NCI-H524 (cell line): ENCODE measurements around the gene CD300LD.
"Not testable (repeated sequence)": the region's sequence is repeated elsewhere in the genome, so short reads cannot be mapped to it uniquely, and the experiment has no call there.

Experiments
- DNase-seq, 2 experiments: peaks; one replicate each; lab custom pipeline; 2025; lab: John Stamatoyannopoulos, UW

The CD300LD gene

DNA sequence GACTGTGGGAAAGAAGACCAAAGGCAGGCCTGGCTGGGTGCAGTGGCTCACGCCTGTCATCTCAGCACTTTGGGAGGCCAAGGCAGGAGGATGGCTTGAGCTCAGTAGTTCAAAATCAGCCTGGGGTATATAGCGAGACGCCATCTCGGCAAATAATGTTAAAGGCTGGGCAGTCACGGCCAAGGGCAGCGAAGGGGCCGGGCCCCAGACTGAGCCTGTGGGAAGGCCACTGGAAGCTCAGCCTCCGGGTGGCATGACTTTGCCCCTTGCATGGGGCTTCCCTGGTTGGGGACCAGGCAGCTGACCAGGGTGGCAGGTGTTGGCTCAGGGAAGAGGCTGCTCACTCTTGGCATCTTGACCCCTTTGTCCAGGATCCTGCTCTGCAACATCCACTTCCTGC, 14.0 kb upstream of the CD300LD start:
- DNase-seq: no peak

DNA sequence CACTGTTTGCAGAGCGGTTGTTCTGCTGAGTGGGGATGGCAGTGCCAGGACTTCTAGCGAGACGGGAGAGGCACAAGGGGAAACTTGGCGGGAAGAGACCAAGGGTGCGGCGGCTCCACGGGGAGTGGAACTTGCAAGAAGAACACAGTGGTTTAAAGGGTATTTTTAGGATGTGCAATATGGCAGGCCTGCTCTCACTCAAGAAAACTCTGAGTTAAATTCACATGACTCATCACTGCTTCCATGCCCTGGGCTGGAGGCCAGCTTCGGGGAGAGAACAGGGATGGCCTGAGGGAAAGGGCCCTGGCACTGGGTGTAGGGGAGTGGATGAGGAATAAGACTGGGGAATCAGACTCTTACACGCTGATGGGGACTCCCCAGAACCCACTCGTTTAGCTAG, 13.3 kb upstream of the CD300LD start:
- no peak for DNase-seq

DNA sequence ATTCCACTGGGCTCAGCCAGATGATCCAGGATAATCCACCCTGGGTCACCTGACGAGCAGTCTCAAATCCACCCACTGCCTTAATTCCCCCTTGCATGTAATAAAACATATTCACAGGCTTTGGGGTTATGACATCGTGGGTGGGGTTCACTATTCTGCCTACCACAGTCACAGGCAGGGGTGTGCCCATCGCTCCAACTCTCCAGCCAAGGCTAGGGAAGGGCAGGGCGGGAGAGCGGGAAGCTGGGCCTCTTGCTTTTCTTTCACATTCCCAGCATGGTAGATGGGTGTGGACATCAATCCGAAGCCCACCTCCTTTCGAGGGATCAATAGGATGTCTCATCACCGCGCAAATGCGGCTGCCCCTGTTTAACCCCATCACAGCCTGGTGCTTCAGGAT, 12.7 kb upstream of the CD300LD start:
- DNase-seq: no peak

DNA sequence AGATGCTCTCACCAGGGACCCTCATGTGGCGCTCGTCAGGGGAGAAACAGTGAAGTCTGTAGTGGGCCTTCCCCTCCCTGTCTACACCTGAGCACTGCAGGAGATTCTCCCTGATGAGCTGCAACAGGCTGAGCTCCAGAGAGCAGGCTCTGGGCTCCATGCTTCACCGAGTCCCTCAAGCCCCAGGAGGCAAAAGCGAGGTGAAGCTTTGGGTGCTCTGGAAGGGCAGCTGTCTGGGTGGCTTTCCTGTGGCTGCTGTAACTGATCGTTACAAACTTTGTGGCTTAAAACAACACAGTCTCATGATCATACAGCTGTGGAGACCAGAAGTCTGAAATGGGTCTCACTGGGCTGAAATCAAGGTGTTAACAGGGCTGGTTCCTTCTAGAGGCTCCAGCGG, 12.1 kb upstream of the CD300LD start:
- DNase-seq: no peak

DNA sequence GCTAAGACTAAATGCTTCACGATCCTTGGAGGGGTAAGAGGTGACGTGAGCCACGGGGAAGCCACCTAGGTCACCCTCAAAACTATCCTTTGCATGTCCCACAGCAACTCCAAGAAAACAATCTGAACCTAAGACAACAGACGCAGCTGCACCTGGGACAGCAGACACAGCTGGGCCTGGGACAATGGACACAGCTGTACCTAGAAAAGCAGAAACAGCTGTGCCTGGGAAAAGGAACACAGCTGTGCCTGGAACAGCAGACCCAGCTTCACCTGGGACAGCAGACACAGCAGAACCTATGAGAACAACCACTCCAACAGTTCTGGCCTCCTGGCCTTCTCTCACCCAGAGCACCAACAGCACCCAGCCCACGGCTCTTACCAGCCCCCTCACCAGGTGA, 11.7 kb upstream of the CD300LD start:
- DNase-seq: no peak

DNA sequence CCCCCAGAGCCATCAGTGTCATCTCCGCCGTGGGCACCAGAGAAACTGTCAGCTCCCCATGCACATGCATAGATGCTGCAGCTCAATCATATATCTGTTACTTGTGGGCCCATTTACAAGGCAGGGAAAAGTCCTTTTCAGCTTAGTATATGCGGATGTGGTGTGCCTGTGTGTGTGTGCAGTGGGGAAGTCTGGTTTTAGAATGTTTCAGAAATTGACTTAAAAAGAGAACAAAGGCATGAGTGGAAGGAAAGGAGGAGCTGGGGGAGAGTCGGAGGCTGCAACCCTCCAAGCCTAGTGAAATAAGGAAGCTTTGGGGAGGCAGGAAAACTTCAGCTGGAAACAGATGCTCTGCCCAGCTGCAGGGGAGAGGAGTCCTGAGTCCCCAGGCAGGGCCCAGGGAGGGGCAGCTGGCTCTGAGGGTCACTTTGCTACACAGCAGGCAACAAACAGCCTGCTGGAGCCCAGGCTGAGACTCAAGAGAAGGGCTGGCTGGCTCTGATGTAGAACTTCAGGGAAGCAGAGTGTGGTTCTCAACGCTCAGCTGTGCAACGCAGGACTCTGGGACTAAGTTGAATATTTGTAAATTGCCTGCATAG, 11.1 kb upstream of the CD300LD start:
- peak in 1 of 2 experiments; percentile 60 for DNase-seq

DNA sequence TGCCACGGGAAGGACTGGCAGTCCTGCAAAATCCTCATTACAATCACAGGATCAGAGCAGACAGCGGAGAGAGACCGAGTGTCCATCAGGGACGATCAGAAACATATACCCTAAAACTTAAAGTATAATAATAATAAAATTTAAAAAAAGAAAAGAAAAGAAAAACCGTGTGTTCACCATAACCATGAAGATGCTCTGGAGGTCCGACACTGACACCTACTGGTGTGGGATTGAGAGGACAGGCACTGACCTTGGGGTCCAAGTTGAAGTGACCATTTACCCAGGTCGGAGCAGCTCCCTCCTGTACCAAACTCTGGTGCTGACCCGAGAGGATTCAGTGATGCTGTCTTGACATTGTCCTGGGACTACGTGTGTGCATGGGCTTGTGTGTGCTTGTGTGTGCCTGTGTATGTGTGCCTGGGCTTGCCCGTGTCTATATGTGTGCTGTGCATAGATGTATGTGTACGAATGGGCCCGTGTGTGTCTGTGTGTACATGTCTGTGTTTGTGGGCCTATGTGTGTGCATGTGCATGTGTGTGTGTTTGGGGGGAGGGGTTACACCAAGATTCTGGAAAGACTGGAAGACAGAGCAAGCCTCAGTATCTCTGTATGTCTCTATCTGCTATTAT, 10.0 kb upstream of the CD300LD start:
- peak in 1 of 2 experiments; percentile 58 for DNase-seq

DNA sequence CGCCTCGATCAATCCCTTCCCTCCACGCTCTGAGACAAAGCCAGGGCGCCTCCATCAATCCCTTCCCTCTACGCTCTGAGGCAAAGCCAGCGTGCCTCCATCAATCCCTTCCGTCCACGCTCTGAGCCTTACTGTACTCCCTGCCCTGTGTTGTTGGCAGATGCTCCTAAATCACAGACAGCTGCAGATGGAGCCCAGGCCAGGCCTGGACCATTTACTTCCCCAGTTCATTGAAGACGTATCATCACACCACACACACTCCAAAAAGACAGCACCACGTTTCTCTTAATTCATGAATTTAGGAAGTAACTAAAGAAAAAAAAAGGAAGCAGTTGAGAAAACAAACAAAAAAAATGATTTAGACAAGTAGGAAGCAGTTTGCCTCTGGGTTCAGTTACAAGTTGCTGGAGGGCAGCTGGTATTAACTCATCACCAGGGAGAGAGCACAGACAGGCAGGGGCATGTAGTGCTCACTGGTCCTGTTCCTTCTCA, 7.4 kb upstream of the CD300LD start:
- DNase-seq: peak in 1 of 2 experiments; percentile 70

DNA sequence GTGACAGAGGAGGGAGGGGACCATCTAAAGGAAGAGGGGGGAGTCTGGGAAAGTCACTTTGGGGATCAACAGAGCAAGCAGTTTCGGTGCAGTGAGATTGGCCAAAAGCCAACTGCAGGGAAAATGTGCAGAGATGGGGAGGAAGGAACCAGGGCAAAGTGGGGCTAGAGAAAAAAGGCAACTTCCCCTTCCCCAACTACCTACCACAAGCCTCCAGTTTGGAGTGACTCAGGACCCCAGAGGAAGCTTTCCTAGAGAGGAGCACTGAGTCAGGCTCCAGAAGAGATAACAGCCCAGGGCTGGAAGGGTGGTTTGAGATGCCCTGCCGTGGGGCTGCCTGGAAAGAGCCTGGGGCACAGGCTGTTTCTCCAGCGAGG, 6.9 kb upstream of the CD300LD start:
- DNase-seq: no peak

DNA sequence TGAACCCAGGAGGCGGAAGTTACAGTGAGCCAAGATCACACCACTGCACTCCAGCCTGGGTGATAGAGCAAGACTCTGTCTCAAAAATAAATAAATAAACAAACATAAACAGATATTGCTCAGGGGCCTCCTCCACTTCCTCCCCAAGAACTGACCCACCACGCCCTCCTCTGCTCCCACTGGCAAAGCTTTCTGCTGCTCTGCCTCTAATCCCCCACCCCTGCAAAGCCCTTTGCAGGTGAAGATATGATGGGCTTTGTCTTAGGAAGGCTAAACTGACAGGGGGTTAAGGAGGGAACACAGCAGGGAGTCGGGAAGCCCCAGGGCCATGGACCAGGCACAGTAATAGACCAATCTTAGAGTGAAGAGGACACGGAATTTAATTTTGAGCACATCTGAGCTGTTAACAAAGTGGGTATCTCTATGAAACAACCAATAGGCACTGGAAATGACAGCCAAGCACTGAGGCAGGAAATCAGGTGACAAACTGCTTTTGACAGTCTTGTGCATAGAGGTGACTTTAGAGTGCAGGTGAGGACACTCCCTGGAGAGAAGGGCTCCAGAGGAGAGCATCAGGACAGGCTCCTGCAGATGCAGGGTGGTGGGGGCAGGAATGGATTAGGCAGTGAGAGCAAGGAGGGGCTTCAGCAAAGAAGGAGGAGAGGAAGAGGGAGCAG, 6.4 kb upstream of the CD300LD start:
- no peak for DNase-seq

DNA sequence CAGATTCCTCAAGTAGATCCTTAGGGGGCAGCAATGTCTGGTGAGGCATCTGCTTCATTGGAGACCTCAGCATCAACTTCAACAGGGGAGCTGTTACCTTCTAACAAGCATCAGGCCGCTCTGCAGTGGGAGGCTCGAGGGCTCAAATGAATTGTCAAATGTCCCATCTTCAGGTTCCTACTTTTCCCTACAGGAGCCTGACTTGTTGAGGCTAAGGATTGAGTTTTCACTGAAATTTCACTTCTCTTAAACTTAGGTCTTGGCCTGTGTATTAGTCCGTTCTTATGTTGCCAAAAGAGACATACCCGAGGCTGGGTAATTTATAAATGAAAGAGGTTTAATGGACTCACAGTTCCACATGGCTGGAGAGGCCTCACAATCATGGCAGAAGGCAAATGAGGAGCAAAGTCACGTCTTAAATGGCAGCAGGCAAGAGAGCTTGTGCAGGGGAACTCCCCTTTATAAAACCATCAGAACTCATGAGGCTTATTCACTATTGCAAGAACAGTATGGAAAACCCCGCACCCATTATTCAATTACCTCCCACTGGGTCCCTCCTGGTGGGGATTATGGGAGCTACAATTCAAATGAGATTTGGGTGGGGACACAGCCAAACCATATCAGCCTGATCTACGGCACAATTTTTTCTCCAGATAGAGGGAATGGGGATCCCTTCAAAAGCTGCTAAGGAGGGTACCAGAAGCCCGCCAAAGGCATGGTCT, 5.1 kb upstream of the CD300LD start:
- DNase-seq: no peak

DNA sequence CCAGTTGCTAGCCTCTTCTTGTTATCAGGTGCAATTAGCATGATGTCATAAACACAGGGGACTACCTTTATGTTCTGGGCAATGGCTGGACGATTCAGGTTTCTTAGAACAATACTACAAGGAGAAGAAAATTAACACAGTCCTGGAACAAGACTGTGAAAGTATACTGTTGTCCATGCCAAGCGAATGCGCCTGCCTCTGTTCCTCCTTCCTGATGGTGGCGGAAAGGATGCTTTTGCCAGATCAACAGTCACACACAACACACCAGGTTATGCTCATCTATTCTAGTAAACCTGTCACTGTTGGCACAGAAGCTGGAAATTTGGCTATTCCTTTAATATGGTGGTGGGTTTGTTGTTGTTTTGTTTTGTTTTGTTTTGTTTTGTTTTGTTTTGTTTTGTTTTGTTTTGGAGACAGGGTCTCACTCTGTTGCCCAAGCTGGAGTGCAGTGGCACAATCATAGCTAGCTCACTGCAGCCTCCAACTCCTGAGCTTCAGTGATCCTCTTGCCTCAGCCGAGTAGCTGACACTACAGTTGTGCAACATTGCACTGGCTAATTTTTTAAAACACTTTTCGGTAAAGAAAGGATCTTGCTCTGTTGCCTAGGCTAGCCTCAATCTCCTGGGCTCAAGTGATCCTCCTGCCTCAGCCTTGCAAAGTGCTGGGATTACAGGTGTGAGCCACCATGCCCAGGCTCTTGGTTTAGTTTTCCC, 3.1 kb upstream of the CD300LD start:
- no peak for DNase-seq

DNA sequence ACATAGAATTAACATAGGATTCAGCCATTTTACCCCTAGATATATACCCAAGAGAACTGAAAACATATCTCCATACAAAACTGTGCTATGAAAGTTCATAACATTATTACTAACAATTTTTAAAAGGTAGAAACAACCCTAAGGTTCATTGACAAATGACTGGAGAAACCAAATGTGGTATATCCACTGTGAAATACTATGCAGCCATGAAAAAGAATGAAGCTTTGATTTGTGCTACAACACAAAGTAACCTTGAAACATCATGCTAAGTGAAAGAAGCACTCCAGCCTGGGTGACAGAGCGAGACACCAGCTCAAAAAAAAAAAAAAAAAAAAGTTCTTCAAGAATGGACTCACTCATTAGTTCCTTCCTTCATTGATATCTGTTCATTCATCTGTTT, 580 bp downstream of the CD300LD start:
- DNase-seq: no peak

DNA sequence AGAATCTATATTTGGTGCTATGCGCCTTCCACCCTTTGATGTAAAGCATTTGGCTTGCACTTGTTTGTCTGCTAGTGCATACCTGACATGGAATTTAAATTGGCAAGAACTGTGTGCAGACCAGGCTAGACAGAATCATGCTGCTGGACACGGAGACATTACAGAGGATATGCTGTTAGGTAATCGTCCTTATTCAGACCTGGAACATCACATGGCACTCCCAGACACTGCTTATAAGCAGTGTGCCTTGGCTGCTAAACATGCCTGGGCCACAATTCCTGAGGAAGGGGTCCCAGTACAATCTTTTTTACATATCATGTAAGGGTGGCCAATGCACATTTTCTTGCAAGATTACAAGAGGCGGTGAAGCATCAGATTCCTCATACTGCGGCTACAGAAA, 6.4 kb downstream of the CD300LD start:
- DNase-seq: no peak

DNA sequence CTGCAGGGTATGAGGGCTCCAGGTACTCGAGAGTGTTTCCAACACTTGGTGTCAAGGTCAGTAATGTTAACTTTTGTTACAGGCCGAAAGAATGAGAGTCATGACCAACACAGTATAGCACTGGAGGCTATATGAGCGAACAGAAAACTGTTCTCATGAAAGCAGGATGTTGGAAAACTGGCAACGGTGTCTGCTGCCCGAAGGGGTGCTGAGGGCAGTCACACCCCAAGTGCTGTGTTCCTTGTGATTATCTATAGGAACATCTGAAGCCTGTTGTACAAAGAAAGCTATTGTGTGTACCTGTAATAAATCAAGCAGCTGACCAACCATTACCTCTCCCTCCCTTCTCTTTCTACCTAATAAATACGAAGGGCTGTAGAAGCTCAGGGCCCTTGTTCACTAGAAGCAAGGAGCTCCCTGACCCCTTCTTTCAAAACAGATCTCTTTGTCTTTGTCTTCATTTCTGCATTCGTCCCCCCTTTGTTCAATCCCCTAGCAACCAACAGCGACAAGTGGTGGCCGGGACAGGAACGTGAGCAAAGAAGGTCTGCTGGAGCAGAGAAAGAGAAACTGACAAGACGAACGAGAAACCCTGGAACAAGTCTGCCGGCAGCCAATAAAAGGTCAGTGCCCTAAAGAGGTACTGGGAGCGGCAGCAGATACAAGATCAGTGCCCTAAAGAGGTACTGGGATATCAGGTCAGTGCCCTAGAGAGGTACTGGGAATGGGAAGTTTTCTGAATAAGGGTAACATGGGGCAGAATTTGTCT, 7.6 kb downstream of the CD300LD start:
- DNase-seq: no peak

DNA sequence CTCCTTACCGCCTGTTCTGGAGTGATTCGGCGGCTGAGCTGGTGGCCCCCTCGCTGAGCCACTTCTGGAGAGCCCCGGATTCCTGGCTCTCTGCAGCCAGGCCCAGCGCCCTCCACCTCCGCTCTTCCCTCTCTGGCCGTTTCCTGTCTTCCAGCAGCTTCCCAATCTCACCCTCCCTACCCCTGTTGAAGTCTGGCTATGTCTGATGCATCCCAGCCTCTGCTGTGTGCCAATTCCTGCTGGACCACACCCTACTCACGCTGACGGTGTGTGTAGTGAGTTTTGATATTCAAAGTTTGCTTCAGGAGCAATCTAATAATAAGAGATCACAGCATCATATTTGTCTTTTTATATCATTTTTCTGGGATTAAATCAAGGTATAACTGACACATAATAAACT, 9.4 kb downstream of the CD300LD start:
- DNase-seq: no peak

DNA sequence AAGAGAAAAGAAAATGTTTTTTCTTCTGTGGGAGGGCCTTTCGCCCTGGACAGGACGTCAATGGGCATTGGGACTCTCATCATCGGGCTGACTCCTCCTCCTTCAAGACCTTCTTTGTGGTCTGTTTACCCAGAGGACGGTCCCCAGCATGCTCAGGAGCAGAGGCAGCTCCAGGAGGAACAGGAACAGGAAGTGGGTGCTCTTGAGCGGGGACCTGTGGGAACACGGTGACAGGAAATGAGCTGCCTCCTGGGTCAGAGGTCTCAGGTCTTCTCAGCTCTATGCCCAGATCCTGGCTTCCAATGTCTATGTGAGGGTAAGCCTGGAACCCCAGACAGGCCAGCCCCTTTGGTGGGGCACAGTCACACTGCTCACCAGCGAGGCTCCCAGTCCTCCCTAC, 12.2 kb downstream of the CD300LD start:
- no peak for DNase-seq

DNA sequence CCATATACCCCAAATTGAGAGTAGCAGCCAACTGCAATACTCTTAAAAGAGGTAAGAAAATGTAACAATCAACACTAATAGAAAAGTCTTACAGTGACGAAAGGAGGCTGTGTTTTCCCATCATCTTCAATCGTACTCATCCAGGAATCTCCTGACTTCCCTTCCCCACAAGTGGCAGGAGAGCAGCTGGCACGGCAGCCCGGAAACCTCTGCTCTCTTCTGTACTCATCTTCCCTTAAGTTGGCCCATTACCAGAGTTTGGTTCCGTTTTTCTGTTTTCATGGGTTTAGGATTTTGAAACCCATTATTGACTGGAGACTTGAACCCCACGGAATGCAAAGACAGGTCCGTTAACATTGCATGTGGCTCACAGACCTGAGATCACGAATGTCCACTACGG, 13.1 kb downstream of the CD300LD start:
- no peak for DNase-seq

DNA sequence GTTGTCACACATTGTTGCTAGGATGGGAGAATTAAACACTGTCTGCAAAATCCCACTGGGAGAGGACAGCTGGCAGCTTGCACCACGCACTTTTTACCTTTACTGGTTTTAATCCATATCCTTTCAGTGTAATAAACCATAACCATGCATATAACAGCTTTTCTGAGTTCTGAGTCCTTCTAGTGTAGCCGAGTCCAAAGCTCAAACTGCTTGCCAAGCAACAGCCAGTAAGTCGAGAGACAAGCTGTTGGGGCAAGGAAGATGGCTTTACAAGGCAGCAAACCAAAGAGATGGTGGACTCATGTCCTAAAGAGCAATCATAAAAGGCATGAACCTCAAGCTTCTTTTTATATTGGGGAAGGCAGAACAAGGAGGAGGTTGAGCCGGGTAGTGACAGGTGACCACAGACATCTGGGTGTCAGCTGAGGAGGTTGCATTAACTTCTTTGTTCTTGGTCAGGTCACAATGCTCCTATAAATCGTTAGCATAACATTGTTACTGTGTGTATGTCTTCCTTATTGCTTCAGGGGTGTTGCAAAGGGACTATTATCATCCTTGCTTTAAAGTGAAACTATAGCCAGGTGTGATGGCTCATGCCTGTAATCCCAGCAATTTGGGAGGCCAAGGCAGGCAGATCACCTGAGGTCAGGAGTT, 17.5 kb downstream of the CD300LD start:
- DNase-seq: no peak

DNA sequence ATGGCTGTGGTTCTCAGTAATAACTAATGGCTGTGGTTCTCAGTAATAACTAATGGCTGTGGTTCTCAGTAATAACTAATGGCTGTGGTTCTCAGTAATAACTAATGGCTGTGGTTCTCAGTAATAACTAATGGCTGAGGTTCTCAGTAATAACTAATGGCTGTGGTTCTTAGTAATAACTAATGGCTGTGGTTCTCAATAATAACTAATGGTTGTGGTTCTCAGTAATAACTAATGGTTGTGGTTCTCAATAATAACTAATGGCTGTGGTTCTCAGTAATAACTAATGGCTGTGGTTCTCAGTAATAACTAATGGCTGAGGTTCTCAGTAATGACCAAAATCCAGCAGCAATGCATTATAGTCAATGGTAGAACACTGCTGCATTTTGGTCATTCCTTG, 18.4 kb downstream of the CD300LD start:
- not testable (repeated sequence) for DNase-seq

DNA sequence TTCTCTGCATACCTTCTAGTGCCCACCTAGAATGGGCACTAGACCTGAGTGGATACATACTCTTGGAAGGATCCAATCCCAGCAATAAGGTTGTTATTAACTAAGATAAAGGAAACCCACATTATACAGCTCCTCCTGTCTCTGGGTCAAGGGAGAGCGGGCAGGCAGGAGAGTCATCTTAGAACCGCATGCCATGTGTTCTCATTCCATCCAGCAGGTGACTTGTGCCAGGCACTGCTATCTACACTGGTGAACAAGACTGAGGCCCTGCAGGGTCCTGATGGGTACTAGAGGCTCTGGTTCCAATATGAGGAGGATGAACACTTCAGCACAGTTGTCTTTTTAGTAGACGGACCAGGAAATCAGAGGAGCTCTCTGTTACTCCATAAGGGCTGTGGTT, 18.9 kb downstream of the CD300LD start:
- no peak for DNase-seq
